Glutamatergic neuron (in vitro differentiated cells): Measurements from ENCODE around the gene KMT2D. TPM values are rescaled to one million over a fixed set of nuclear protein-coding genes. Genes with fewer than 3 reads are reported as not detected.

Experiments
- DNase-seq: peaks from one replicate; pipeline ENCODE4 v3.0.0; 2022
- H3K27ac Mint-ChIP-seq: one replicate; pipeline ENCODE4 v1.8.0; 2020; ENCODE audit warnings: mild to moderate bottlenecking, mixed read lengths, inconsistent platforms; ENCODE audit not compliant: unreplicated experiment
- H3K27me3 Mint-ChIP-seq: one replicate; pipeline ENCODE4 v1.8.0; 2020; ENCODE audit warnings: mild to moderate bottlenecking, moderate library complexity, mixed read lengths, inconsistent platforms; ENCODE audit not compliant: unreplicated experiment
- H3K36me3 Mint-ChIP-seq: one replicate; pipeline ENCODE4 v1.8.0; 2020; ENCODE audit warnings: mild to moderate bottlenecking, mixed read lengths, inconsistent platforms; ENCODE audit not compliant: unreplicated experiment
- H3K4me1 Mint-ChIP-seq: one replicate; pipeline ENCODE4 v1.8.0; 2020; ENCODE audit warnings: mild to moderate bottlenecking, low read depth, mixed read lengths, inconsistent platforms; ENCODE audit not compliant: unreplicated experiment
- H3K4me3 Mint-ChIP-seq: one replicate; pipeline ENCODE4 v1.8.0; 2020; ENCODE audit warnings: mild to moderate bottlenecking, mixed read lengths, inconsistent platforms; ENCODE audit not compliant: unreplicated experiment
- H3K9me3 Mint-ChIP-seq: one replicate; pipeline ENCODE4 v1.8.0; 2020; ENCODE audit warnings: mild to moderate bottlenecking, moderate library complexity, mixed read lengths, inconsistent platforms; ENCODE audit not compliant: unreplicated experiment
- CTCF ChIP-seq: fragments of 200-600 bp; sonication (generic); IDR thresholded peaks from one replicate; pipeline ENCODE4 v1.5.0; 2021; ENCODE audit not compliant: partially characterized antibody, unreplicated experiment
- total RNA-seq: library from RNA; stranded (reverse); fragmentation: NEBNext Ultra II Directional; extraction: Animal tissue kit (Norgen Biotek cat#: 25700); gene quantifications from one replicate; pipeline ENCODE4 v1.2.1, GENCODE V29; 2021; ENCODE audit not compliant: unreplicated experiment

Gene KMT2D
- total RNA-seq, 1 donor from 2014 or later, result 144 TPM

GRCh38 chr12:49104822-49105221, 44.2 kb upstream of the KMT2D start:
- Mint-ChIP-seq H3K9me3 (peaks cover 9% of the 10 kb centered on the region), H3K4me3 (no peak overlapping the region), H3K27me3 (peaks cover 3% of the 10 kb centered on the region), H3K4me1 (peaks cover 8% of the 10 kb centered on the region), H3K36me3 (peaks cover 6% of the 10 kb centered on the region), H3K27ac (no peak overlapping the region)
- no peak for DNase-seq
- TF ChIP-seq CTCF, result no peak

GRCh38 chr12:49100380-49100779, 39.8 kb upstream of the KMT2D start:
- no peak for TF ChIP-seq CTCF
- Mint-ChIP-seq H3K9me3 (peaks cover 15% of the 10 kb centered on the region), H3K27me3 (peaks cover 5% of the 10 kb centered on the region), H3K4me1 (no peaks in the 10 kb centered on the region), H3K4me3 (no peak overlapping the region), H3K27ac (no peak overlapping the region), H3K36me3 (peaks cover 12% of the 10 kb centered on the region)
- no peak for DNase-seq

GRCh38 chr12:49098703-49099102, 38.1 kb upstream of the KMT2D start:
- DNase-seq, result no peak
- H3K4me1 Mint-ChIP-seq, result peaks cover 4% of the 10 kb centered on the region
- peaks cover 19% of the 10 kb centered on the region for H3K9me3 Mint-ChIP-seq
- H3K27ac Mint-ChIP-seq, result no peak overlapping the region
- peak overlapping the region; percentile 61 for H3K4me3 Mint-ChIP-seq
- peaks cover 10% of the 10 kb centered on the region for H3K36me3 Mint-ChIP-seq
- no peak for TF ChIP-seq CTCF
- peaks cover 13% of the 10 kb centered on the region for H3K27me3 Mint-ChIP-seq

GRCh38 chr12:49098035-49098451, 37.4 kb upstream of the KMT2D start:
- H3K4me3 Mint-ChIP-seq, result no peak overlapping the region
- peaks cover 15% of the 10 kb centered on the region for H3K27me3 Mint-ChIP-seq
- TF ChIP-seq CTCF, result peak; percentile 91
- peaks cover 22% of the 10 kb centered on the region for H3K9me3 Mint-ChIP-seq
- no peak overlapping the region for H3K27ac Mint-ChIP-seq
- peaks cover 10% of the 10 kb centered on the region for H3K36me3 Mint-ChIP-seq
- DNase-seq, result peak; percentile 81
- H3K4me1 Mint-ChIP-seq, result peaks cover 4% of the 10 kb centered on the region

- Mint-ChIP-seq H3K27me3 (peaks cover 15% of the 10 kb centered on the region), H3K9me3 (peaks cover 22% of the 10 kb centered on the region), H3K4me3 (no peak overlapping the region), H3K27ac (no peak overlapping the region), H3K4me1 (peaks cover 4% of the 10 kb centered on the region), H3K36me3 (peaks cover 10% of the 10 kb centered on the region)
- no peak for TF ChIP-seq CTCF
- no peak for DNase-seq
Measured at GRCh38 chr12:49097381-49097780, 36.8 kb upstream of the KMT2D start.
